Measurements from ENCODE around the gene TEX19.
"Not testable (repeated sequence)": the region's sequence is repeated elsewhere in the genome, so short reads cannot be mapped to it uniquely, and the experiment has no call there.

TEX19 gene

GRCh38 chr17:82374626-82375331 lies 15.7 kb downstream of the TEX19 start:
- DNase-seq (ENCODE audit: low read depth, low spot score) = no peak
- H3K4me3 ChIP-seq (ENCODE audit: low read depth, low read length) = no peak overlapping the region
- TF ChIP-seq CTCF (IDR thresholded peaks at IDR 0.05; ENCODE audit: low read depth, low read length) = no peak
- in situ Hi-C loops (cut with HindIII; ENCODE audit: low sequenced_read_pairs) = no loop called here

- no peak overlapping the region for H3K4me3 ChIP-seq (ENCODE audit: low read depth, low read length)
- in situ Hi-C loops (cut with HindIII; ENCODE audit: low sequenced_read_pairs) = no loop called here
- TF ChIP-seq CTCF (IDR thresholded peaks at IDR 0.05; ENCODE audit: low read depth, low read length) = no peak
Observed at GRCh38 chr17:82375359-82376041, 16.5 kb downstream of the TEX19 start.

GRCh38 chr17:82376042-82376730 lies 17.1 kb downstream of the TEX19 start:
- H3K4me3 ChIP-seq (ENCODE audit: low read depth, low read length) = no peak overlapping the region
- TF ChIP-seq CTCF (IDR thresholded peaks at IDR 0.05; ENCODE audit: low read depth, low read length) = no peak
- in situ Hi-C loops (cut with HindIII; ENCODE audit: low sequenced_read_pairs) = no loop called here
- DNase-seq (ENCODE audit: low read depth, low spot score) = no peak

More at GRCh38 chr17:82375359-82376041, 16.5 kb downstream of the TEX19 start:
- no peak for DNase-seq (ENCODE audit: low read depth, low spot score)

GRCh38 chr17:82377294-82377693 lies 18.2 kb downstream of the TEX19 start:
- DNase-seq (ENCODE audit: low read depth, low spot score); in situ Hi-C loops (cut with HindIII; ENCODE audit: low sequenced_read_pairs); H3K4me3 ChIP-seq (ENCODE audit: low read depth, low read length): not testable (repeated sequence)

- no peak for TF ChIP-seq CTCF (IDR thresholded peaks at IDR 0.05; ENCODE audit: low read depth, low read length)
- in situ Hi-C loops (cut with HindIII; ENCODE audit: low sequenced_read_pairs) = no loop called here
- H3K4me3 ChIP-seq (ENCODE audit: low read depth, low read length) = no peak overlapping the region
- DNase-seq (ENCODE audit: low read depth, low spot score) = no peak
Observed at GRCh38 chr17:82377924-82378740, 19.1 kb downstream of the TEX19 start.

GRCh38 chr17:82378741-82379021 lies 19.6 kb downstream of the TEX19 start:
- in situ Hi-C loops (cut with HindIII; ENCODE audit: low sequenced_read_pairs) = no loop called here
- DNase-seq (ENCODE audit: low read depth, low spot score) = no peak
- TF ChIP-seq CTCF (IDR thresholded peaks at IDR 0.05; ENCODE audit: low read depth, low read length) = no peak
- H3K4me3 ChIP-seq (ENCODE audit: low read depth, low read length) = no peak overlapping the region
